Erythroblast (primary cell): Measurements from ENCODE around the gene CDC42EP5.
"Not testable (repeated sequence)": the region's sequence is repeated elsewhere in the genome, so short reads cannot be mapped to it uniquely, and the experiment has no call there.

ENCODE experiments used
- DNase-seq, 2 experiments: peaks; one replicate each; lab custom pipeline; 2025; lab: John Stamatoyannopoulos, UW
- GATA1 ChIP-seq: IDR thresholded peaks from 2 replicates; pipeline ENCODE4 v1.6.1; 2011; ENCODE audit warnings: low read depth, mild to moderate bottlenecking, control low read depth, low read length, moderate library complexity
- POLR2A ChIP-seq: IDR thresholded peaks from 2 replicates; pipeline ENCODE4 v1.6.1; 2011; ENCODE audit warnings: mild to moderate bottlenecking, low read length

CDC42EP5 gene

DNA sequence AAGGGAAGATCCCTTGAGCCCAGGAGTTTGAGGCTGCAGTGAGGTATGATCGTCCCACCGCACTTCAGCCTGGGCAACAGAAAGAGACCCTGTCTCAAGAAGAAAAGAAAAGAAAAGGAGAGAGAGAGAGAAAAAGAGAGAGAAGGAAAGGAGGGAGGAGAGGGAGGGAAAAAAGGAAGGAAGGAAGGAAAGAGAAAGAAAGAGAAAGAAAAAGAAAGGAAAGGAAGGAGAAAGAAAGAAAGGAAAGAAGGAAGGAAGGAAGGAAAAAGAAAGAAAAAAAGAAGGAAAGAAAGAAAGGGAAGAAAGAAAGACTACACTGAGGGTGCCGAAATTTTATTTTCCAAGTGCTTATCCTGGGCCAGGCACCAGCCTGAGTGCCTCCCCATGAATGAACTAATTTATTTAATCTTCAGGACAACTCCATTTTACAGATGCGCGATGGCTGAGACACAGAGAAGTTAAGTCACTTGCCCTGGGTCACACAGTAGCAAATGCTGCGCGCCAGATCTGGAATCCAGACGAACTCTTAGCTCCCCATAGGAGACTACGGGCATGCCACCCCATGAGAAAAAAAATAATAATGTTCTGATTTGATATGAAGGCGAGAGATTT, 2.7 kb downstream of the CDC42EP5 start:
- DNase-seq, result no peak
- no peak for TF ChIP-seq GATA1
- TF ChIP-seq POLR2A, result no peak

DNA sequence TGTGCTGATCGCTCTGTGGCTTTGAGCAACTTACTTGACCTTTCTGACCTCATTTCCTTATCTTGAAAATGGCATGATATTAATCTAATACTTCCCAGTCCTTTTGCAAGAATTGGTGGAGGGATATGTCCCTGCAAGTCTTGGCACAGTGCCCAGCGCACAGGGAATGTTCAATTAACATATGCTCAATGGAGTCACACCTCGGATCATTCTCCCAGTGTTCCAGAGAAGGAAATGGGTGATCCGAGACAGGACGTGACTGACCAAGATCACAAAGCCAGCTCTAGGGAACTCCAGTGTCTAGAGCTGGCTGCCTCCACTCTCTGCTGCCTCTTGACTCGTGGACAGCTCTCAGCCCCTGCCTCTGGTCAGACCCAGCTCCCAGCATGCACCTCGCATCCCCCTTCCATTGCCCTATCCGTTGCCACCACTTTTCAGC, 3.6 kb downstream of the CDC42EP5 start:
- TF ChIP-seq GATA1, result no peak
- no peak for TF ChIP-seq POLR2A
- no peak for DNase-seq

- not testable (repeated sequence) for DNase-seq
These were observed 7.0 kb downstream of the CDC42EP5 start for GRCh38 chr19:54466110-54466480.

DNA sequence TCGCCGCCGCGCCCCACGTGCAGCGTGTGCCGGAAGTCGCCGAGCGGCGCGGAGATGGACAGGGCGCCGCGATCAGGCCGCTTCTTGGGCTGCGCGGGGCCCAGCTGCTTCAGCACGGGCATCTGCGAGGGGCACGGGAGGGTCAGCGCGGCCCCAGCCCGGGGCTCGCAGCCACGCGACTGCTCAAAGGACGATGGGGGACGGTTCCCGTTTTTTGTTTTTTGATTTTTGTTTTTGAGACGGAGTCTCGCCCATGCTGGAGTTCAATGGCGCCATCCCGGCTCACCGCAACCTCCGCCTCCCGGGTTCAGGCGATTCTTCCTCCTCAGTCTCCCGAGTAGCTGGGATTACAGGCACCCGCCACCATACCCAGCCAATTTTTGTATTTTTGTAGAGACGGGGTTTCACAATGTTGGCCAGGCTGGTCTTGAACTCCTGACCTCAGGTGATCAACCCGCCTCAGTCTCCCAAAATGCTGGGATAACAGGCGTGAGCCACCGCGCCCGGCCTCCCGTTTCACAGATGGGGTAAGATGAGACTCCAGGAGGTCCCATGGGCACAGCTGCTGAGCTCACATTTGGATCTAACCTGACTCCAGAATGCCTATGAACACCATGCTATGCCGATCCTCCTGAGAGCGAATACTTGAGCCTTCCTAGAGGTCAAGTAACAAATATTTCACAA, 7.5 kb downstream of the CDC42EP5 start:
- TF ChIP-seq POLR2A, result no peak
- no peak for TF ChIP-seq GATA1
- DNase-seq, result peak in 1 of 2 experiments; percentile 36

GRCh38 chr19:54464630-54465425, 8.3 kb downstream of the CDC42EP5 start:
- peak; percentile 36 for TF ChIP-seq POLR2A
- no peak for TF ChIP-seq GATA1
- peak; percentile 84 to 89 for DNase-seq

DNA sequence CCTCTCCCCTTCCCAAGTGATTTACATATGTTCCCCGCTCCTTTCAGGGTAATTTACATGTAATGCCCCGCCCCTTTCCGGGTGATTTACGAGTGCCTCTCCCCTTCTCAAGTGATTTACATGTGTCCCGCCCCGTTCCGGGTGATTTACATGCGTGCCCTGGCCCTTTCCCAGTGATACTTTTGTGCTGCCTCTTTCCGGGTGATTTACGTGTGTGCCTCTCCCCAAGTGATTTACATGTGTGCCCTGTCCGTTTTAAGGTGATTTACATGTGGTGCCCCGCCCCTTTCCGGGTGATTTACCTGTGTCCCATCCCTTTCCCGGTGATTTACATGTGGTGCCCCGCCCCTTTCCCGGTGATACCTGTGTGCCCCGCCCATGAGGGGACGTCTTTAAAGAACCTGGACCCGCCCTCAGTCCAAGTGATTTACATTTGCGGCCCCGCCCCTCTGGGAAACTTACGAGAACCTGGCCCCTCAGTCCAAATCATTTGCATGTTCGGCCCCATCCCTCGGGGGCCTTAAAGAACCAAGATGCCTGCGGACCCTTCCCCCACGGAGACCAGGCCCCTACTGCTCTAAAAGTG, 9.0 kb downstream of the CDC42EP5 start:
- no peak for TF ChIP-seq POLR2A
- no peak for TF ChIP-seq GATA1
- peak; percentile 82 to 89 for DNase-seq

DNA sequence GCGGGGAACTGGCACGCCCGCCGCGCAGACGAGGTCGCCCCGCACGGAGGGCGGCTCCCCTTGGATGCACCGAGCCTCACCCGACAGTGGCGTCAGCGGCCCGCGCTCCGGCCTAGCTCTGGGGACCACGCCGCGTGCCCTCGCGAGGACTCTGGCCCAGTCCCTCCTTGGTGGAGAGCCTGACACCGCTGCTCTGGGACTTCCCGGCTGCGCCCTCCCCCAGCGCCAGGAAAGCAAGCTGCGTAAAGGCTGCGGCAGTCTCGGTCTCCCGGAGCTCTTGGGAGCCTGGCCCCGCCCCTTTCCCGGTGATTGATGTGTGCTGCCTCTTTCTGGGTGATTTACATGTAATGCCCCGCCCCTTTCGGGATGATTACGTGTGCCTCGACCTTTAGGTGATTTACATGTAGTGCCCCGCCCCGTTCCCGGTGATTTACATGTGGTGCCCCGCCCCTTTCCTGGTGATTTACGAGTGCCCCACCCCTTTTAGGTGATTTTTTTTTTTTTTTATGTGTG, 9.5 kb downstream of the CDC42EP5 start, which contains the start of gene LENG9:
LENG9 (minus strand) TSS at position 248 of the 513 bp plus-strand sequence. CDS start 252 bp downstream, outside the sequence.
- TF ChIP-seq GATA1 (no peak), POLR2A (peak; percentile 72)

GRCh38 chr19:54462655-54463530, 10.2 kb downstream of the CDC42EP5 start:
- no peak for TF ChIP-seq POLR2A
- no peak for TF ChIP-seq GATA1
- DNase-seq, result peak; percentile 79 to 80

More for the DNA sequence above, 9.5 kb downstream of the CDC42EP5 start, which contains the start of gene LENG9:
- DNase-seq, result peak; percentile 94 to 98

DNA sequence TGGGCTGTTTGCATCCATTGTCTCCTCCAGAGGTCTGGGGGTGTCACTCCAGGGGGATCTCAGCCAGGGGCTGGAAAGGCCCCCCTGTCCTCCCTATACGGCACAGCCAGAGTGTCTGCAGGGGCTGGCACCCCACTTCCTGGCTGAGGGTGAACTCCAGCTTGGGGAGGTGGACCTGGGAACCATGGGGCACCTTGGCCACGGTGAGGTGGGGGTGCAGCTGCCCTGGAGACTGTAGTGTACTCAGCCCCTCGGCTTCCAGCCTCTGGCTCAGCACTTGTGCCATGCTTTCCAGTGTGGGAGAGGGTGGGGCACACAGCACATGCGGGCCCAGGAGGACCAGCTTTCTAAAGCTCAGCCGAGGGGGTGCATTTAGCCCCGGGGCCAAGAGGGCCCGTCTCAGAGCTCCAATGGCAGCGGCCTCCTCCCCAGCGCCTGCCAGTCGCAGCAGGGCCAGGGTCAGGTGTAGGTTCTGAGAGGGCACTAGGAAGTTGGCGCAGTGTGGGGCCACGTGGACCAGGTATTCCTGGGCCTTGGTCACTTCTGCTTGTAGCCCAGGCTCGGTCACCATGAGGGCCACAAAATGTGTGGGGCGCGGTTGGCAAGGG, 10.9 kb downstream of the CDC42EP5 start:
- DNase-seq, result no peak
- TF ChIP-seq GATA1 (no peak), POLR2A (no peak)

- no peak for DNase-seq
These were observed 11.5 kb downstream of the CDC42EP5 start for GRCh38 chr19:54461613-54462012.

GRCh38 chr19:54461210-54461609, 11.9 kb downstream of the CDC42EP5 start:
- no peak for DNase-seq
- no peak for TF ChIP-seq POLR2A
- no peak for TF ChIP-seq GATA1

More at GRCh38 chr19:54461613-54462012, 11.5 kb downstream of the CDC42EP5 start:
- no peak for TF ChIP-seq POLR2A

DNA sequence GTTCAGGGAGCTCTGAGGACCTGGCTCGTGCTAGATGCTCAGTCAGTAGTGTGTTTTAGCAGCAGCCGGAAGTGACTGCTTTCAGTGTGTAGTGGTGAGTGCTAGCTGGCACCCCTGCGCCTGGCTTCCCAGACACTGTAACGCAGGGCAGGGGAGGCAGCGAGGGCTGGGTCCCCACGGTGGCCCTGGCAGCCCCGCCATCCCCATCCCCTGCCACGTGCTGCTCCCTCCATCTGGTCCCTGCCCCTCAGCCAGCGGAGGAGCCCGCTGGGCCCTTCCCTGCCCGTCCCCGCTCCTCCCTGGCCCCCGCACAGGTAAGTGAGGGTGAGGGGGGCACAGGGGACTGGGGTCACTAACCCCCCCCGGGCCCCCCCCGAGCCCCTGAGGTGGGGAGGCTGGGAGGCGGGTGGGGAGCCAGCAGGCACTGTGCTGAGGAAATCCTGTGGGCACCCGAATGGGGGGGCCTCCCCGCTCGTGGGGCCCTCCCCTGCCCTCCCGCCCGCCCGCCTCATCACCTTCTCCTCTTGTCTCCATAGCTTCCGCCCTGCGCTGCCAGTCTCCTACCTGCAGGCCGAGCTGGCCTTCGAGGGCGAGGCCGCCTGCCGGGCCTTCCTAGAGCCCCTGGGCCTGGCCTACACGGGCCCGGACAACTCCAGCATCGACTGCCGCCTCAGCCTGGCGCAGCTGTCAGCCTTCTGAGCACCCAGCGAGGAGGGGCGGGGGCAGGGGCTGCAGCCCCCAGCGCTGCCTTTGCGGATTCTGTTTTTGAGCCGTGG, 12.7 kb downstream of the CDC42EP5 start:
- TF ChIP-seq GATA1 (no peak), POLR2A (no peak)
- no peak for DNase-seq
